Measurements from ENCODE around the gene ALPK3. TPM values are rescaled to one million over a fixed set of nuclear protein-coding genes. Genes with fewer than 3 reads are reported as not detected.

The ALPK3 gene
- total RNA-seq, 6 donors from 2014 or later, result 7.9 to 36.4 (median 13.0) TPM

- TF ChIP-seq EP300 (IDR thresholded peaks at IDR 0.05) (no peak), POLR2AphosphoS5 (IDR thresholded peaks at IDR 0.05) (no peak), POLR2A (IDR thresholded peaks at IDR 0.05) (no peak), CTCF (IDR thresholded peaks at IDR 0.05) (no peak)
- Histone ChIP-seq H3K36me3 (no peaks in the 10 kb centered on the region), H3K4me1 (peaks cover 0 to 4% (median 1%) of the 10 kb centered on the region in 4 donors), H3K4me3 (no peak overlapping the region), H3K9me3 (no peaks in the 10 kb centered on the region), H3K27ac (no peak overlapping the region), H3K27me3 (no peaks in the 10 kb centered on the region)
- DNase-seq (no peak), ATAC-seq (ENCODE audit: low FRiP score in 2 of 2) (no peak)
- 84 to 100% methylated on average over 3 to 11 of the region's 12 CpGs for WGBS, 2 donors
These were observed 51.1 kb downstream of the ALPK3 start for GRCh38 chr15:84868037-84868880.

- TF ChIP-seq POLR2A (IDR thresholded peaks at IDR 0.05) (no peak), CTCF (IDR thresholded peaks at IDR 0.05) (no peak), EP300 (IDR thresholded peaks at IDR 0.05) (no peak), POLR2AphosphoS5 (IDR thresholded peaks at IDR 0.05) (no peak)
- Histone ChIP-seq H3K4me3 (no peak overlapping the region), H3K4me1 (peaks cover 0 to 8% (median 0%) of the 10 kb centered on the region in 4 donors), H3K9me3 (no peaks in the 10 kb centered on the region), H3K36me3 (no peaks in the 10 kb centered on the region), H3K27me3 (no peaks in the 10 kb centered on the region), H3K27ac (no peak overlapping the region)
- 80 to 94% methylated on average over 1 to 3 of the region's 3 CpGs for WGBS, 2 donors
- ATAC-seq (ENCODE audit: low FRiP score in 2 of 2), result no peak
- no peak for DNase-seq
These were observed 52.4 kb downstream of the ALPK3 start for GRCh38 chr15:84869510-84869909.

- H3K27me3 ChIP-seq, result no peaks in the 10 kb centered on the region
- H3K9me3 ChIP-seq, result no peaks in the 10 kb centered on the region
- WGBS, 2 donors, result 95 to 100% methylated on average over 3 to 9 of the region's 9 CpGs
- H3K36me3 ChIP-seq, result no peaks in the 10 kb centered on the region
- H3K4me1 ChIP-seq, result peaks cover 0 to 10% (median 0%) of the 10 kb centered on the region in 4 donors
- ATAC-seq (ENCODE audit: low FRiP score in 2 of 2), result no peak
- H3K27ac ChIP-seq, result no peak overlapping the region
- TF ChIP-seq CTCF (IDR thresholded peaks at IDR 0.05), result no peak
- no peak for TF ChIP-seq POLR2A (IDR thresholded peaks at IDR 0.05)
- TF ChIP-seq POLR2AphosphoS5 (IDR thresholded peaks at IDR 0.05), result no peak
- no peak for TF ChIP-seq EP300 (IDR thresholded peaks at IDR 0.05)
- H3K4me3 ChIP-seq, result no peak overlapping the region
- DNase-seq, result no peak
These were observed 54.4 kb downstream of the ALPK3 start for GRCh38 chr15:84871428-84871985.

- WGBS, 2 donors, result 86 to 88% methylated on average over 15 to 17 of the region's 17 CpGs
These were observed 55.1 kb downstream of the ALPK3 start for GRCh38 chr15:84872009-84872910.

More at GRCh38 chr15:84872009-84872910, 55.1 kb downstream of the ALPK3 start:
- Histone ChIP-seq H3K27me3 (no peaks in the 10 kb centered on the region), H3K27ac (no peak overlapping the region), H3K4me1 (peaks cover 0 to 10% (median 2%) of the 10 kb centered on the region in 4 donors), H3K4me3 (no peak overlapping the region), H3K9me3 (no peaks in the 10 kb centered on the region), H3K36me3 (no peaks in the 10 kb centered on the region)
- DNase-seq, result no peak
- ATAC-seq (ENCODE audit: low FRiP score in 2 of 2), result no peak
- TF ChIP-seq EP300 (IDR thresholded peaks at IDR 0.05) (no peak), POLR2AphosphoS5 (IDR thresholded peaks at IDR 0.05) (no peak), POLR2A (IDR thresholded peaks at IDR 0.05) (no peak), CTCF (IDR thresholded peaks at IDR 0.05) (no peak)
